GM12878 (cell line): ENCODE results near the gene MYL11. TPM values are rescaled to one million over a fixed set of nuclear protein-coding genes. Genes with fewer than 3 reads are reported as not detected.

ENCODE experiments used
- ATAC-seq: fragments of 200-7000 bp; cut with Tn5 transposase; 3 replicates; pipeline ENCODE4 v1.9.1; 2020; ENCODE audit warnings: mild to moderate bottlenecking, moderate library complexity
- BruUV-seq: library from RNA; stranded (reverse); fragments of 400-500 nt; replicated peaks from 2 replicates; lab custom pipeline; 2021; lab: Mats Ljungman, UMichigan
- CTCF ChIA-PET: fragments of 300-600 bp; sonication (Branson Sonifier 250); formaldehyde crosslinking; extraction: SDS; loops from one replicate; lab custom pipeline; 2021; ENCODE audit warnings: inconsistent platforms; lab: Yijun Ruan, JAX
- POLR2A ChIA-PET: fragments of 350-600 bp; formaldehyde crosslinking; extraction: SDS; loops from one replicate; lab custom pipeline; 2021; ENCODE audit warnings: inconsistent platforms; lab: Charles Lee
- RAD21 ChIA-PET: fragments of 300-600 bp; sonication (Branson Sonifier 250); formaldehyde crosslinking; loops from one replicate; lab custom pipeline; 2023; ENCODE audit warnings: antibody characterized with exemption; ENCODE audit not compliant: unreplicated experiment; lab: Charles Lee
- SMC1A ChIA-PET: fragments of 300-600 bp; sonication (Branson Sonifier 250); formaldehyde crosslinking; loops from one replicate; lab custom pipeline; 2023; ENCODE audit not compliant: unreplicated experiment, uncharacterized antibody; lab: Charles Lee
- DNase-seq: peaks from one replicate; pipeline ENCODE4 v3.0.0-alpha.2; 2011; ENCODE audit warnings: low read depth, low spot score
- FAIRE-seq: peaks from 3 replicates; lab custom pipeline; 2011; peaks lifted over from hg19 to GRCh38; lab: Jason Lieb, UNC
- H2AFZ ChIP-seq: 2 replicates; pipeline ENCODE4 v1.6.0; 2011; ENCODE audit warnings: low read depth, low read length, control low read depth; ENCODE audit not compliant: control insufficient read depth
- H3K27ac ChIP-seq: 2 replicates; pipeline ENCODE4 v1.5.1; 2011; ENCODE audit warnings: control low read depth; ENCODE audit not compliant: control insufficient read depth, insufficient read depth
- H3K27me3 ChIP-seq, 2 experiments: replicated peaks in 1 of 2; 2 replicates each; pipeline versions ENCODE4 v1.6.0 to v1.6.1; 2011; ENCODE audit warnings: low read length in 1 of 2; ENCODE audit not compliant: control insufficient read depth in 2 of 2, insufficient read depth in 2 of 2
- H3K36me3 ChIP-seq, 2 experiments: 2 replicates each; pipeline ENCODE4 v1.5.1; 2011; ENCODE audit warnings: low read length in 1 of 2; ENCODE audit not compliant: control insufficient read depth in 2 of 2, insufficient read depth in 2 of 2
- H3K4me1 ChIP-seq: 2 replicates; pipeline ENCODE4 v1.6.1; 2011; ENCODE audit warnings: mild to moderate bottlenecking, low read length, moderate library complexity, mixed read lengths; ENCODE audit not compliant: control insufficient read depth, insufficient read depth
- H3K4me2 ChIP-seq: 2 replicates; pipeline ENCODE4 v1.6.0; 2011; ENCODE audit warnings: control low read depth; ENCODE audit not compliant: control insufficient read depth, insufficient read depth
- H3K4me3 ChIP-seq: fragments of 200-600 bp; sonication (generic); 2 replicates; pipeline ENCODE4 v1.5.1; 2016
- H3K79me2 ChIP-seq: 2 replicates; pipeline ENCODE4 v1.6.0; 2011; ENCODE audit warnings: low read length; ENCODE audit not compliant: control insufficient read depth, insufficient read depth
- H3K9ac ChIP-seq: 2 replicates; pipeline ENCODE4 v1.8.0; 2011; ENCODE audit warnings: low read length, control low read depth, mixed read lengths; ENCODE audit not compliant: control insufficient read depth, insufficient read depth
- H3K9me3 ChIP-seq: replicated peaks from 3 replicates; pipeline ENCODE4 v1.5.1; 2011; ENCODE audit warnings: mild to moderate bottlenecking, low read length; ENCODE audit not compliant: control insufficient read depth, insufficient read depth
- H4K20me1 ChIP-seq: 2 replicates; pipeline ENCODE4 v1.6.0; 2011; ENCODE audit not compliant: control insufficient read depth, insufficient read depth
- FOXM1 ChIP-seq: IDR thresholded peaks from 2 replicates; pipeline ENCODE4 v1.6.1; 2012; ENCODE audit warnings: low read depth, mild to moderate bottlenecking, inconsistent platforms, low read length, moderate library complexity
- MEF2B ChIP-seq: fragments of 450-650 bp; IDR thresholded peaks from 2 replicates; pipeline ENCODE4 v1.6.1; 2018; ENCODE audit warnings: mild to moderate bottlenecking, moderate library complexity; ENCODE audit not compliant: partially characterized antibody, poor library complexity, severe bottlenecking
- MYB ChIP-seq: fragments of 150-350 bp; IDR thresholded peaks from 2 replicates; pipeline ENCODE4 v1.6.1; 2014; ENCODE audit warnings: mild to moderate bottlenecking, low read depth, low read length, borderline replicate concordance
- RAD51 ChIP-seq: fragments of 450-650 bp; IDR thresholded peaks from 2 replicates; pipeline ENCODE4 v1.6.1; 2016; ENCODE audit warnings: moderate library complexity, mild to moderate bottlenecking, inconsistent platforms
- TAF1 ChIP-seq: IDR thresholded peaks from 2 replicates; pipeline ENCODE4 v1.6.1; 2011; ENCODE audit warnings: mild to moderate bottlenecking, low read depth, low read length, borderline replicate concordance
- WGBS: methylation state at CpG from one replicate; pipeline ENCODE4 v1.1.6; 2016; ENCODE audit warnings: low lambda C conversion rate; ENCODE audit not compliant: insufficient replicate concordance, insufficient coverage; ENCODE audit errors: missing lambda C conversion rate; 5-methylcytosine and 5-hydroxymethylcytosine counted together
- in situ Hi-C: fragments of 300-500 bp; cut with MboI; formaldehyde crosslinking; loops from 9 replicates; pipeline ENCODE4 v1.14.3; 2018; ENCODE audit warnings: mixed read lengths
- intact Hi-C: fragments of 100-400 bp; cut with micrococcal nuclease; formaldehyde crosslinking; loops from one replicate; pipeline ENCODE4 v1.14.2; 2022; ENCODE audit not compliant: unreplicated experiment
- polyA plus RNA-seq, 11 experiments: library from polyadenylated mRNA; depleted of rRNA in 4 of 11; unstranded in 6 of 11; stranded (reverse) in 5 of 11; fragments of >200 nt; fragmentation: Nextera tagmentation in 4 of 11; fragmentation: Illumina TruSeq in 1 of 11; extraction: Ambion mirVana in 4 of 11; extraction: Trizol in 1 of 11; gene quantifications; 1 replicate in 1 of 11; 2 replicates in 10 of 11; pipeline versions ENCODE4 v1.2.1 to v1.2.3, GENCODE V29; 2011 to 2016; ENCODE audit warnings: inconsistent platforms in 2 of 11, missing spikeins in 2 of 11, low read depth in 1 of 11
- total RNA-seq, 4 experiments: library from RNA; depleted of rRNA in 3 of 4; stranded (reverse); fragments of >200 nt in 3 of 4; fragmentation: Illumina TruSeq in 1 of 4; extraction: Trizol in 1 of 4; gene quantifications; 2 replicates each; pipeline versions ENCODE4 v1.2.1 to v1.2.3, GENCODE V29; 2013 to 2021
- TF ChIP-seq, protein P1 (sequence below): fragments of 450-650 bp; formaldehyde crosslinking; IDR thresholded peaks from 2 replicates; pipeline ENCODE4 v1.4.0; 2020; ENCODE audit warnings: mild to moderate bottlenecking, moderate library complexity
- TF ChIP-seq, protein P2 (sequence below): fragments of 450-650 bp; IDR thresholded peaks from 2 replicates; pipeline ENCODE4 v1.6.1; 2017; ENCODE audit warnings: low read depth, mild to moderate bottlenecking, moderate library complexity

The MYL11 gene
- total and polyA plus RNA-seq, 10 of the 15 experiments (the other 5 are each of a cell fraction or from before 2014, with no cell fraction given) = 0.19 to 1.2 (median 0.61) TPM; not detected in 5

DNA sequence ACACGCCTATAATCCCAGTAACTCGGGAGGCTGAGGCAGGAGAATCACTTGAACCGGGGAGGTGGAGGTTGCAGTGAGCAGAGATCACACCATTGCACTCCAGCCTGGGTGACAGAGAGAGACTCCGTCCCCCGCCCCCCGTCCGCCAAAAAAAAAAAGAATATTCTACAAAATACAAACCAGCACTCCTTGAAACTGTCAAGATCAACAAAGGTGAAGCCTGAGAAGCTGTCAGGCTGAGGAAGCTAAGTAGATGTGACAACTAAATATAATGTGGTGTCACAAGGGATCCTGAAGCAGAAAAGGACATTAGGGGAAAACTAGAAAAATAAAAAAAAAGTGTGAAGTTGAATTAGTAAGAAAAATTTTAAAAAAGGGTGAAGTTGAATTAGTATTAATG is 25.7 kb upstream of the MYL11 start:
- ChIA-PET SMC1A (interaction anchor here (1.1 kb wide), 1 partner anchor 13 kb away, joined by 5 read pairs; no protein-coding TSS in a partner anchor), RAD21 (interaction anchor here (0.6 to 1.3 kb wide), 2 partner anchors 163 to 185 kb away, joined by 3 read pairs; no protein-coding TSS in a partner anchor), POLR2A (interaction anchor here (0.6 to 0.7 kb wide), 2 partner anchors 14 to 313 kb away, joined by 3 read pairs; no protein-coding TSS in a partner anchor), CTCF (interaction anchor here (0.7 kb wide), 1 partner anchor 12 kb away, joined by 3 read pairs; no protein-coding TSS in a partner anchor)
- in situ Hi-C loops (no loop called here), intact Hi-C loops (no loop called here)
- no peak for DNase-seq
- FAIRE-seq = no peak
- WGBS = 98% methylated on average over 7 of the region's 7 CpGs
- Histone ChIP-seq H3K9ac (no peak overlapping the region), H3K4me1 (peaks cover 27% of the 10 kb centered on the region), H2AFZ (no peak overlapping the region), H3K36me3 (peaks cover 0 to 4% of the 10 kb centered on the region in 2 experiments), H3K79me2 (peaks cover 2% of the 10 kb centered on the region; the same call in 1 of the 2 replicates), H3K4me3 (no peak overlapping the region), H3K9me3 (no peaks in the 10 kb centered on the region), H3K4me2 (no peak overlapping the region), H4K20me1 (peaks cover 8% of the 10 kb centered on the region), H3K27ac (no peak overlapping the region), H3K27me3 (no peaks in the 10 kb centered on the region)
- BruUV-seq = no TSS peak
- no peak for TF ChIP-seq TAF1
- TF ChIP-seq, protein P1, sequence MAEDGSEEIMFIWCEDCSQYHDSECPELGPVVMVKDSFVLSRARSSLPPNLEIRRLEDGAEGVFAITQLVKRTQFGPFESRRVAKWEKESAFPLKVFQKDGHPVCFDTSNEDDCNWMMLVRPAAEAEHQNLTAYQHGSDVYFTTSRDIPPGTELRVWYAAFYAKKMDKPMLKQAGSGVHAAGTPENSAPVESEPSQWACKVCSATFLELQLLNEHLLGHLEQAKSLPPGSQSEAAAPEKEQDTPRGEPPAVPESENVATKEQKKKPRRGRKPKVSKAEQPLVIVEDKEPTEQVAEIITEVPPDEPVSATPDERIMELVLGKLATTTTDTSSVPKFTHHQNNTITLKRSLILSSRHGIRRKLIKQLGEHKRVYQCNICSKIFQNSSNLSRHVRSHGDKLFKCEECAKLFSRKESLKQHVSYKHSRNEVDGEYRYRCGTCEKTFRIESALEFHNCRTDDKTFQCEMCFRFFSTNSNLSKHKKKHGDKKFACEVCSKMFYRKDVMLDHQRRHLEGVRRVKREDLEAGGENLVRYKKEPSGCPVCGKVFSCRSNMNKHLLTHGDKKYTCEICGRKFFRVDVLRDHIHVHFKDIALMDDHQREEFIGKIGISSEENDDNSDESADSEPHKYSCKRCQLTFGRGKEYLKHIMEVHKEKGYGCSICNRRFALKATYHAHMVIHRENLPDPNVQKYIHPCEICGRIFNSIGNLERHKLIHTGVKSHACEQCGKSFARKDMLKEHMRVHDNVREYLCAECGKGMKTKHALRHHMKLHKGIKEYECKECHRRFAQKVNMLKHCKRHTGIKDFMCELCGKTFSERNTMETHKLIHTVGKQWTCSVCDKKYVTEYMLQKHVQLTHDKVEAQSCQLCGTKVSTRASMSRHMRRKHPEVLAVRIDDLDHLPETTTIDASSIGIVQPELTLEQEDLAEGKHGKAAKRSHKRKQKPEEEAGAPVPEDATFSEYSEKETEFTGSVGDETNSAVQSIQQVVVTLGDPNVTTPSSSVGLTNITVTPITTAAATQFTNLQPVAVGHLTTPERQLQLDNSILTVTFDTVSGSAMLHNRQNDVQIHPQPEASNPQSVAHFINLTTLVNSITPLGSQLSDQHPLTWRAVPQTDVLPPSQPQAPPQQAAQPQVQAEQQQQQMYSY (CRISPR knock-in tag) = no peak
- no peak for TF ChIP-seq MEF2B
- no peak for TF ChIP-seq RAD51
- TF ChIP-seq, protein P2, sequence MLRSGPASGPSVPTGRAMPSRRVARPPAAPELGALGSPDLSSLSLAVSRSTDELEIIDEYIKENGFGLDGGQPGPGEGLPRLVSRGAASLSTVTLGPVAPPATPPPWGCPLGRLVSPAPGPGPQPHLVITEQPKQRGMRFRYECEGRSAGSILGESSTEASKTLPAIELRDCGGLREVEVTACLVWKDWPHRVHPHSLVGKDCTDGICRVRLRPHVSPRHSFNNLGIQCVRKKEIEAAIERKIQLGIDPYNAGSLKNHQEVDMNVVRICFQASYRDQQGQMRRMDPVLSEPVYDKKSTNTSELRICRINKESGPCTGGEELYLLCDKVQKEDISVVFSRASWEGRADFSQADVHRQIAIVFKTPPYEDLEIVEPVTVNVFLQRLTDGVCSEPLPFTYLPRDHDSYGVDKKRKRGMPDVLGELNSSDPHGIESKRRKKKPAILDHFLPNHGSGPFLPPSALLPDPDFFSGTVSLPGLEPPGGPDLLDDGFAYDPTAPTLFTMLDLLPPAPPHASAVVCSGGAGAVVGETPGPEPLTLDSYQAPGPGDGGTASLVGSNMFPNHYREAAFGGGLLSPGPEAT = no peak
- TF ChIP-seq FOXM1 = no peak
- no peak for TF ChIP-seq MYB
- ATAC-seq = no peak
